RWPE1 (cell line): ENCODE data around the gene DYNLRB1.

Experiments
- CTCF ChIA-PET: fragments of 350-600 bp; sonication (Branson Sonifier 250); formaldehyde crosslinking; extraction: SDS; loops from one replicate; lab custom pipeline; 2021; lab: Yijun Ruan, JAX
- POLR2A ChIA-PET: fragments of 400-600 bp; formaldehyde crosslinking; extraction: SDS; loops from one replicate; lab custom pipeline; 2020; ENCODE audit warnings: antibody characterized with exemption; ENCODE audit not compliant: low non-redundant PET; lab: Yijun Ruan, JAX
- DNase-seq: peaks from one replicate; pipeline ENCODE4 v3.0.0; 2012; ENCODE audit warnings: low spot score
- H3K27ac ChIP-seq: fragments of 450-650 bp; 2 replicates; pipeline ENCODE4 v1.5.1; 2017
- TF ChIP-seq, protein P1 (sequence below): fragments of 450-650 bp; conservative IDR thresholded peaks from 2 replicates; pipeline ENCODE4 v1.5.1; 2017; ENCODE audit warnings: low read depth, mild to moderate bottlenecking

DYNLRB1 gene

DNA sequence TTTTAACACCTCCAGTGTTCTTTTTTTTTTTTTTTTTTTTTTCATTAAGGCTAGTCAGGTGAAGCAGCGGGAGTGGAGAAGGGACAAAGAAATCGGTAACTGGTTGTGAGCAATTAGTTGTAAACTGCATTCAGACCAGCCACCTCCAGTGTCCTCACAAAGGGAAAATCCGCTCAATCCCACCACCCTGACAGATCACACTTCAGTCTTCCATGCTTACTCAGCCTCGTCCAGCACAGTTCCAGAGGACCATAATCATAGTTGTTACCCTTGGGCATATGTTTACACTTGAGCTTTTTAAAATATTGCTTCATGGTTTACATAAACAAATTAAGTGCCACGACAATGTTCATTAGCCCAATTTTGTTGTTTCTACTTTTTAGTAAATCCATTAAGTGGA is 10.2 kb downstream of the DYNLRB1 start:
- TF ChIP-seq, protein P1, sequence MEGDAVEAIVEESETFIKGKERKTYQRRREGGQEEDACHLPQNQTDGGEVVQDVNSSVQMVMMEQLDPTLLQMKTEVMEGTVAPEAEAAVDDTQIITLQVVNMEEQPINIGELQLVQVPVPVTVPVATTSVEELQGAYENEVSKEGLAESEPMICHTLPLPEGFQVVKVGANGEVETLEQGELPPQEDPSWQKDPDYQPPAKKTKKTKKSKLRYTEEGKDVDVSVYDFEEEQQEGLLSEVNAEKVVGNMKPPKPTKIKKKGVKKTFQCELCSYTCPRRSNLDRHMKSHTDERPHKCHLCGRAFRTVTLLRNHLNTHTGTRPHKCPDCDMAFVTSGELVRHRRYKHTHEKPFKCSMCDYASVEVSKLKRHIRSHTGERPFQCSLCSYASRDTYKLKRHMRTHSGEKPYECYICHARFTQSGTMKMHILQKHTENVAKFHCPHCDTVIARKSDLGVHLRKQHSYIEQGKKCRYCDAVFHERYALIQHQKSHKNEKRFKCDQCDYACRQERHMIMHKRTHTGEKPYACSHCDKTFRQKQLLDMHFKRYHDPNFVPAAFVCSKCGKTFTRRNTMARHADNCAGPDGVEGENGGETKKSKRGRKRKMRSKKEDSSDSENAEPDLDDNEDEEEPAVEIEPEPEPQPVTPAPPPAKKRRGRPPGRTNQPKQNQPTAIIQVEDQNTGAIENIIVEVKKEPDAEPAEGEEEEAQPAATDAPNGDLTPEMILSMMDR = no peak
- DNase-seq = no peak
- H3K27ac ChIP-seq = peak overlapping the region; percentile 90
- ChIA-PET CTCF (interaction anchor here (1.0 kb wide), 1 partner anchor 213 kb away, joined by 3 read pairs; no protein-coding TSS in a partner anchor), POLR2A (no interaction called here)

DNA sequence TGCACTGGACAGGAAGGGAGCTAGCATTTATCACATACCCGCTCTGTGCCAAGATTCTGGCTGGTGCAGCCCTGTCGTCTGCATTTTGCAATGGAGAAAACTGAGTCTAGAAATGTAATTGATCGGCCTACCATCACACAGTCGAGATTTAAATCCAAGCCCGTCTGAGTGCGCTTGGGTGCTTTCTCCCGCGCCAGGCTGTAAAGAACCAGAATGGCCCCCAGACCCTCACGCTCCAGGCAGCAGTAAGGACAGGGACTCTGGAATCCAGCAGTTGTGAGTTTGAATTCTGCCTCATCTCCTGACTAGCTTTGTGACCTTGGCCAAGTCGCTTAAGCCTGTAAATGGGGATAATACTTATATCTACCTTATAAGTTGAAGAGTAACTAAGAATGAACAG is 10.8 kb downstream of the DYNLRB1 start:
- POLR2A ChIA-PET = no interaction called here
- TF ChIP-seq, protein P1 = no peak
- CTCF ChIA-PET = interaction anchor here (1.0 kb wide), 1 partner anchor 214 kb away, joined by 3 read pairs; no protein-coding TSS in a partner anchor
- DNase-seq = no peak
- H3K27ac ChIP-seq = peak overlapping the region; percentile 90

DNA sequence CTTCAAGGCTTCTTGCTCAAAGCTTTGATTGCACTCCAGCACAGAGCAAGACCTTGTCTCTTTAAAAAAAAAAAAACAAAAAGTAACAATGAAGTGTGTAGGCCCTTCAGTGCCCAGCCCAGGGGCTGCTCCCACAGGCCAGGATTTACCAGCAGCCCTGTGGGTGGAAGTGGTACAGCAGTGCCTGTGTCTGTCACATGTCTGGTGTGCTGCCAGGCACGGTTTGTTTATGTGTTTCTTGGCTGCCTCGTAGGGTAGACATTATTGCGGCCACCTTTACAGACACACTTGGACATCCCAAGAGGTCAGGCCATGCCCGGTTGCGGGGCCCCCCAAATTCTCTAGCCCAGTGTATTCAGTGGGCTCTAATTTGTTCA is 12.7 kb downstream of the DYNLRB1 start:
- no peak for DNase-seq
- TF ChIP-seq, protein P1 = no peak
- ChIA-PET CTCF (interaction anchor here (0.6 kb wide), 1 partner anchor 87 kb away, joined by 6 read pairs; no protein-coding TSS in a partner anchor), POLR2A (no interaction called here)
- peak overlapping the region; percentile 1; the same call in 1 of the 2 replicates for H3K27ac ChIP-seq

DNA sequence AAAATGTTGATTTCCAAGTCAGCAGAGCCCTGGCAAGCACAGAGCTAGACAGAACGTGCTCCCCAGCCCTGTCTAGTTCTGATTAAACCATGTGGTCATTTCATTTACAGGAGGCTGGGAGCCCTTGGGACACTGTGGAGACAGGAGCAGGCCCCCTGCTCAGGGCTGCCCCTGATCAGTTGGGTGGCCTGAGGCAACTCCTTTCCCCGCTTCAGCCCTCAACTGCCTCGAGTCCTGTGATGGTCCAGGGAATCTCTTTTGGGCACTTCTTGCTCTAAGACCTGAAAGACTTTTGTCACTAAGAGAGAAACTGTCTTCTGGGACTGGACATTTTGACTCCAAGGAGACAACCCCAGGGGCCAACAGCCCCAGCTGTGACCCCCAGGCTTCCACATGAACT is 13.5 kb downstream of the DYNLRB1 start:
- TF ChIP-seq, protein P1 = no peak
- no peak for DNase-seq
- POLR2A ChIA-PET = no interaction called here
- CTCF ChIA-PET = interaction anchor here (0.6 to 2.3 kb wide), 3 partner anchors 9 to 217 kb away, joined by 4 to 9 read pairs (median 5); no protein-coding TSS in a partner anchor
- peak overlapping the region; percentile 1; the same call in 1 of the 2 replicates for H3K27ac ChIP-seq

DNA sequence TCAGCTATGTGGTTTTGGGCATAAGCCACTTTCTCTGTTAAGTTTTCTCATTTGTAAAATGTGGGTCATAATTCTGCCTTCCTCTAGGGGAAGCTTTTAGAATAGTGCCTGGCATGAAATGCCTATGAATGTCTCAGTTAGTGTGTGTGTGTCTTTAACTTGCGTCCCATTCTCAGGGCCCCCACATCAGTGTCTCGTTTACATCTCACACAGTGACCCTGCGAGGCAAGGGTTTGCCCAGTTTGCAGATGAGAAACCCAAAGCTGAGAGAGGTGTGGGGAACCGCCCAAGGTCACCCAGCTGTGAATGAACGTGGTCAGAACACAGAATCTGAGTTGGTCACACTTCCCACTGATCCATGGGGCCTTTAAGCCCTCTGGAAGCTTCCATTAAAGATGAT is 14.1 kb downstream of the DYNLRB1 start:
- ChIA-PET POLR2A (interaction anchor here (0.5 kb wide), 1 partner anchor 83 kb away, joined by 3 read pairs; no protein-coding TSS in a partner anchor), CTCF (interaction anchor here (0.6 to 2.3 kb wide), 3 partner anchors 8 to 218 kb away, joined by 4 to 9 read pairs (median 5); no protein-coding TSS in a partner anchor)
- TF ChIP-seq, protein P1 = no peak
- no peak for DNase-seq
- H3K27ac ChIP-seq = peak overlapping the region; percentile 2; the same call in 1 of the 2 replicates

DNA sequence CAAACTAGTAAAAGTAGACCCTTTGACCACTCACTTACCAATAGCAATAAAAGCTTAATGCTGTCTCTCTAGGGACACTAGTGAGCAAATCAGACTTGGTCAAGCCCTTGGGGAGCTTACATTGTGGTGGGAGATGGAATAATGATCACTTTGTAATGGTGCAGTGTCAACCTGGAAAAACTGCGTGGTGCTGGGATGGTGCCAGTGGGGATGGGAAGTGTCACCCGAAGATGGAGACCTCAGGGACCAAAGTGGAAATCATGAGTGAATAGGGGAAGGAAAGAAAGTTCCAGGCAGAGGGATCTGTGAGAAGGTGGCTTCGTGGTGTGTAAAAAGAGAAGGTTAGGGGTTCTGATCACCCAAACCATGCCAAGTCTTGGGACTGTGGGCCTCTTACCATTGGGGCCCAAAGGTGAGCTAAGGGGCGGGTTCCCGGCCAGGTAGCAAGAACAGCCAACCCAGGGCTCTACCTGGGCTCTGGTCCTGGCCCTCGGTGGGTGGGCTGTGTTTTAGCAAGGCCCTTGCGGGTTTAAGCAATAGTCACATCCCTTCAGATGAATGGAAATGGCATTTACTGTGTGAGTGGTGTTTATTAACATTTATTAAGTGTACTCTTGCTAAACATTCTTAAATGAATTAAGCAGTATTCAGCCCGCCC is 15.5 kb downstream of the DYNLRB1 start:
- CTCF ChIA-PET = interaction anchor here (0.7 to 2.3 kb wide), 4 partner anchors 13 to 219 kb away, joined by 3 to 9 read pairs (median 4); no protein-coding TSS in a partner anchor
- no peak overlapping the region for H3K27ac ChIP-seq

More for the DNA sequence above, 15.5 kb downstream of the DYNLRB1 start:
- POLR2A ChIA-PET = no interaction called here
- no peak for DNase-seq
- TF ChIP-seq, protein P1 = no peak
